ENCODE data around the gene KRT74.

GRCh38 chr12:52598966-52599365 is 25.3 kb upstream of the KRT74 start:
- TF ChIP-seq E2F8 (IDR thresholded peaks at IDR 0.05; ENCODE audit: low read depth, partially characterized antibody) = no peak
- TF ChIP-seq JUNB (CRISPR knock-in tag; conservative IDR thresholded peaks at IDR 0.05) = no peak
- no peak for TF ChIP-seq CBX1 (IDR thresholded peaks at IDR 0.05; ENCODE audit: low read depth)
- no peak for TF ChIP-seq EZH2 (IDR thresholded peaks at IDR 0.05; ENCODE audit: borderline replicate concordance, low read depth, low read length)
- TF ChIP-seq HDGF (IDR thresholded peaks at IDR 0.05) = no peak
- TF ChIP-seq SMARCE1 (IDR thresholded peaks at IDR 0.05) = no peak
- no peak for TF ChIP-seq SMARCC2 (IDR thresholded peaks at IDR 0.05; ENCODE audit: low read depth)
- no peak for TF ChIP-seq NCOA4 (IDR thresholded peaks at IDR 0.05; ENCODE audit: partially characterized antibody)
- TF ChIP-seq SMAD3 (CRISPR knock-in tag; conservative IDR thresholded peaks at IDR 0.05) = no peak
